Esophagus muscularis mucosa (tissue), 4 donors: ENCODE measurements around the gene IGFN1. TPM values are rescaled to one million over a fixed set of nuclear protein-coding genes. Genes with fewer than 3 reads are reported as not detected.

Experiments
- DNase-seq: peaks from one replicate; pipeline ENCODE4 v3.0.0-alpha.2; 2017; ENCODE audit errors: extremely low spot score
- H3K27ac ChIP-seq, 4 donors: fragments of 200-600 bp; sonication (generic); replicated peaks in 1 of 4; 1 replicate in 3 of 4; 2 replicates in 1 of 4; pipeline ENCODE4 v1.5.1; 2016 to 2019; ENCODE audit warnings: mild to moderate bottlenecking in 1 of 4
- H3K27me3 ChIP-seq, 4 donors: fragments of 200-600 bp; sonication (generic); one replicate each; pipeline versions ENCODE4 v1.5.1 to v1.6.0; 2016 to 2019
- H3K36me3 ChIP-seq, 4 donors: fragments of 200-600 bp; sonication (generic); one replicate each; pipeline ENCODE4 v1.5.1; 2016 to 2019
- H3K4me1 ChIP-seq, 4 donors: fragments of 200-600 bp; sonication (generic); one replicate each; pipeline ENCODE4 v1.5.1; 2016 to 2019
- H3K4me3 ChIP-seq, 4 donors: fragments of 200-600 bp; sonication (generic); 1 replicate in 2 of 4; 2 replicates in 2 of 4; pipeline ENCODE4 v1.5.1; 2016 to 2019; ENCODE audit warnings: mild to moderate bottlenecking in 4 of 4, moderate library complexity in 1 of 4
- H3K9me3 ChIP-seq, 4 donors: fragments of 200-600 bp; sonication (generic); 1 replicate in 3 of 4; 2 replicates in 1 of 4; pipeline ENCODE4 v1.5.1; 2016 to 2019
- EP300 ChIP-seq: sonication (generic); formaldehyde crosslinking; IDR thresholded peaks from one replicate; pipeline ENCODE4 v1.6.1; 2017; ENCODE audit warnings: antibody characterized with exemption
- POLR2A ChIP-seq: fragments of 450-650 bp; IDR thresholded peaks from one replicate; pipeline ENCODE4 v1.6.1; 2017; ENCODE audit warnings: antibody characterized with exemption, moderate library complexity, mild to moderate bottlenecking, low read depth
- POLR2AphosphoS5 ChIP-seq, 2 donors: sonication (generic); formaldehyde crosslinking; IDR thresholded peaks; one replicate each; pipeline ENCODE4 v1.6.1; 2017; ENCODE audit warnings: antibody characterized with exemption in 2 of 2
- WGBS: methylation state at CpG from one replicate; pipeline ENCODE4 v1.1.5; 2018; 5-methylcytosine and 5-hydroxymethylcytosine counted together
- intact Hi-C: fragments of 100-400 bp; cut with DNase I; formaldehyde crosslinking; loops from one replicate; pipeline ENCODE4 v1.15.1; 2023
- total RNA-seq, 4 donors: library from RNA; depleted of rRNA; stranded (reverse); fragments of >200 nt; gene quantifications; one replicate each; pipeline versions ENCODE4 v1.1.0 to v1.2.1, GENCODE V29; 2016
- TF ChIP-seq, protein P1 (sequence below), 3 experiments: fragments of 200-600 bp in 2 of 3; fragments of 450-650 bp in 1 of 3; sonication (generic) in 2 of 3; IDR thresholded peaks; one replicate each; pipeline ENCODE4 v1.5.1; 2017 to 2019; ENCODE audit warnings: antibody characterized with exemption in 3 of 3, mild to moderate bottlenecking in 2 of 3, moderate library complexity in 1 of 3

IGFN1 gene
- not detected for total RNA-seq

GRCh38 chr1:201190624-201191051 lies at the start of gene IGFN1:
TSS of gene IGFN1 (plus strand) at chr1:201190824. CDS start at chr1:201193294, 2,470 bp downstream.
- WGBS = 50% methylated on average over 7 of the region's 9 CpGs
- H3K27ac ChIP-seq = no peak within 1 kb of the TSS
- TF ChIP-seq EP300 = no peak
- no peak for TF ChIP-seq POLR2AphosphoS5 (IDR thresholded peaks at IDR 0.05)
- TF ChIP-seq POLR2A = no peak
- TF ChIP-seq, protein P1, sequence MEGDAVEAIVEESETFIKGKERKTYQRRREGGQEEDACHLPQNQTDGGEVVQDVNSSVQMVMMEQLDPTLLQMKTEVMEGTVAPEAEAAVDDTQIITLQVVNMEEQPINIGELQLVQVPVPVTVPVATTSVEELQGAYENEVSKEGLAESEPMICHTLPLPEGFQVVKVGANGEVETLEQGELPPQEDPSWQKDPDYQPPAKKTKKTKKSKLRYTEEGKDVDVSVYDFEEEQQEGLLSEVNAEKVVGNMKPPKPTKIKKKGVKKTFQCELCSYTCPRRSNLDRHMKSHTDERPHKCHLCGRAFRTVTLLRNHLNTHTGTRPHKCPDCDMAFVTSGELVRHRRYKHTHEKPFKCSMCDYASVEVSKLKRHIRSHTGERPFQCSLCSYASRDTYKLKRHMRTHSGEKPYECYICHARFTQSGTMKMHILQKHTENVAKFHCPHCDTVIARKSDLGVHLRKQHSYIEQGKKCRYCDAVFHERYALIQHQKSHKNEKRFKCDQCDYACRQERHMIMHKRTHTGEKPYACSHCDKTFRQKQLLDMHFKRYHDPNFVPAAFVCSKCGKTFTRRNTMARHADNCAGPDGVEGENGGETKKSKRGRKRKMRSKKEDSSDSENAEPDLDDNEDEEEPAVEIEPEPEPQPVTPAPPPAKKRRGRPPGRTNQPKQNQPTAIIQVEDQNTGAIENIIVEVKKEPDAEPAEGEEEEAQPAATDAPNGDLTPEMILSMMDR (IDR thresholded peaks at IDR 0.05) = no peak
- H3K4me1 ChIP-seq = peaks cover 0 to 3% (median 0%) of the 10 kb centered on the region in 4 donors
- H3K9me3 ChIP-seq = no peaks in the 10 kb centered on the region
- H3K27me3 ChIP-seq = peaks cover 0 to 14% (median 0%) of the 10 kb centered on the region in 4 donors
- DNase-seq = no peak
- H3K36me3 ChIP-seq = no peaks in the 10 kb centered on the region
- H3K4me3 ChIP-seq = no peak within 1 kb of the TSS
- intact Hi-C loops = no loop called here

- Histone ChIP-seq H3K9me3 (no peaks in the 10 kb centered on the region), H3K36me3 (peaks cover 11 to 83% (median 74%) of the 10 kb centered on the region in 4 donors), H3K27ac (no peak overlapping the region), H3K4me3 (no peak overlapping the region), H3K27me3 (no peaks in the 10 kb centered on the region), H3K4me1 (peaks cover 0 to 35% (median 31%) of the 10 kb centered on the region in 4 donors)
- no peak for DNase-seq
- intact Hi-C loops = no loop called here
- 92% methylated on average over 8 of the region's 8 CpGs for WGBS
- TF ChIP-seq EP300 (no peak), POLR2A (no peak), POLR2AphosphoS5 (IDR thresholded peaks at IDR 0.05) (no peak)
- TF ChIP-seq, protein P1 (IDR thresholded peaks at IDR 0.05) = no peak
These were observed 49.7 kb upstream of the IGFN1 start for GRCh38 chr1:201140941-201141260.

DNA sequence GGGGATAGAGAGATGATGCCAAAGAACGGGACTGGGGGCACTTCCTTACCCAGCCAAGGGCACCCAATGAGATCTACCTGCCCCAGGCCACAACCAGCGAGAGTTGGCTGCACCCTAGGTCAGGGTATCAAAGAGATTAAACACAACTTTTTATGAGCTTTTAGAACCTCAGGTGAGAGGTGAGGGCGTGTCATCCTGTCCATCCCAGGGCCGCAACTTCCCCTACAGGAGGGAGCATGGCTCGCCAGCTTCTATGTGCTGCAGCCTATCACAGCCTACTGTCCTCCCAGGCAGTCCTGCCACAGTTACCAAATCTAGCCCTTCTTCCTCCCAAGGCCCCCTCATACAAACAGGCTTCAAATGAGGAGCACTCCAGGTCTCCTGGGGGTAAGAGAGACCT lies 49.2 kb upstream of the IGFN1 start:
- Histone ChIP-seq H3K4me3 (no peak overlapping the region), H3K27ac (no peak overlapping the region), H3K36me3 (peaks cover 13 to 83% (median 75%) of the 10 kb centered on the region in 4 donors), H3K27me3 (no peaks in the 10 kb centered on the region), H3K4me1 (peaks cover 0 to 31% (median 29%) of the 10 kb centered on the region in 4 donors), H3K9me3 (no peaks in the 10 kb centered on the region)
- DNase-seq = no peak
- intact Hi-C loops = no loop called here
- WGBS = 93% methylated on average over 2 of the region's 5 CpGs
- TF ChIP-seq, protein P1 (IDR thresholded peaks at IDR 0.05) = no peak
- no peak for TF ChIP-seq POLR2A

DNA sequence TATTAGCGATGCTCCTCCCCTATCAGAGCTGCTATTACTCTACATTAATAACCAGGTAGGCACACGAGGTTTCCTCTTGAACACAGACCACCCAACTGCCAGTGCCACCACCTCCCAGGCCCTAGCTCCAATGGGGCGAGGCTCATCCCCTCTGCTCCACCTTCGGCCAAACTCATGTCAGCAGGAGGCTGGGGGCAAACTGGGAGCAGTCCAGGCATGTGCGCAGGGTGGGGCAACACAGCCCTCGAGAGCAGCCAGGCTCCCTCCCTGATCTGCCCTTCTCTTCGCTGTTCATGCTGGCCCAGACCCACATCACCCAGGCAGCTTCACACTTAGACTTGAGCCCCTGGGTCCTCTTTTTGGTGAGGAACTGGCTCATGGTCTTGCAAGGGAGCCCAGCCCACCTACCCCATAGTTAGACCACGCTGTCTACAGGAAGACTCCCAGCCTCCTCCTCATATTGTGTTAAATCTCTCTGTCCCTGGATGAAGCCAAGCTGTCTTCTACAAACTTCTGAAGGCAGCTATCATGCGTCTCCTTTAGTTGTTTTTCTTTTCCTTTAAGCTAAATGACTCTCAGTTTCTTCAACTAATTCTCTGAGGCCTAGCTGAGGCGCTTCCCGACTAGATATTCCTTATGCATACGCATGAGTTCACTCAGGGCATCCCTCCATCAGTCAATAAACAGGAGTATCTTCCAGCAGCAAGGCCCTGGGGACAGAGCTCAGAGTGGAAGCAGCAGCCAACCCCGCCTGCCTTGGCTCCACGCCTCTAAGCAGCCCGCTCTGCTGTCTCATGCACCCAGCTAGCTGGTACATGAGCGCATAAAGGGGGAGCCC lies 48.4 kb upstream of the IGFN1 start:
- peaks cover 0 to 23% (median 21%) of the 10 kb centered on the region in 4 donors for H3K4me1 ChIP-seq
- no peaks in the 10 kb centered on the region for H3K9me3 ChIP-seq
- no peak overlapping the region for H3K27ac ChIP-seq
- H3K27me3 ChIP-seq = no peaks in the 10 kb centered on the region
- no peak for DNase-seq
- TF ChIP-seq EP300 (no peak), POLR2A (no peak), POLR2AphosphoS5 (IDR thresholded peaks at IDR 0.05) (no peak)
- TF ChIP-seq, protein P1 (IDR thresholded peaks at IDR 0.05) = no peak
- H3K4me3 ChIP-seq = no peak overlapping the region
- H3K36me3 ChIP-seq = peaks cover 13 to 87% (median 81%) of the 10 kb centered on the region in 4 donors
- WGBS = 80% methylated on average over 9 of the region's 16 CpGs
- intact Hi-C loops = no loop called here
